Measurements from ENCODE around the gene XPC.

The XPC gene

DNA sequence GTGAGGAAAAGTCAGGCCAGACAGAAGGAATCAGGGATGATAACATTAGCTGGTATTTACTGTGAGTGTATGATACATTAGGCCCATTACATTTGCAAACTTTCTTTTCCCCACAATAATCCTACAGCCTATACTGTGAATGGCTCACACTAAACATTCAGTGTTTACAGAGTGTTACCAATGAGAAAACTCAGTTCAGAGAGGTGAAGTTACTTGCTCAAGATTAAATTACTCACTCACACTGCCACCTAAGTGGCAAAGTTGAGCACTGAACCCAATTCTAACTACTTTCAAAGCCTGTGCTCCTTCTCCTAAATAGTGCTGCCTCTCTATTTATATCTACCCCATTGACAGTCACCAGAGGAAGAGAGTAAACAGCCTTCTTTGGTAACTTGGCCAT lies 8.5 kb downstream of the XPC start:
- DNase-seq (ENCODE audit: low read depth), result no peak

DNA sequence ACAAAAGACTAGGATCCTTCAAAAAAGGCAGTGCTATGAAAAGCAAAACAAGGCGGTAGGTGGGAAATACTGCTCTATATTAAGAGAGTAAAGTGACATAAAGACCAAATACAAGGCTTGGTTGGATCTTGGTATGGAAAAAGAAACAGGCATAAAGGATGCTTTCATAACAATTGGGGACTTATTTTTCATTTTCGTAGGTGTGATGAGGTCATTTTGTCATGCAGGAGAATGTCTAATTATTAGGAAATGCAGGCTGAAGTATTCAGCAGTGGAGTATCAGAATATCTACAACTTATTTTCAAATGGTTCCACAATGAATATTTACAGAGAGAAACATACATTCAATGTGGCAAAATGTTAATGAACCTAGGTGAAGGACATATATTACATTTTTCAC lies 9.0 kb downstream of the XPC start:
- no peak for DNase-seq (ENCODE audit: low read depth)

DNA sequence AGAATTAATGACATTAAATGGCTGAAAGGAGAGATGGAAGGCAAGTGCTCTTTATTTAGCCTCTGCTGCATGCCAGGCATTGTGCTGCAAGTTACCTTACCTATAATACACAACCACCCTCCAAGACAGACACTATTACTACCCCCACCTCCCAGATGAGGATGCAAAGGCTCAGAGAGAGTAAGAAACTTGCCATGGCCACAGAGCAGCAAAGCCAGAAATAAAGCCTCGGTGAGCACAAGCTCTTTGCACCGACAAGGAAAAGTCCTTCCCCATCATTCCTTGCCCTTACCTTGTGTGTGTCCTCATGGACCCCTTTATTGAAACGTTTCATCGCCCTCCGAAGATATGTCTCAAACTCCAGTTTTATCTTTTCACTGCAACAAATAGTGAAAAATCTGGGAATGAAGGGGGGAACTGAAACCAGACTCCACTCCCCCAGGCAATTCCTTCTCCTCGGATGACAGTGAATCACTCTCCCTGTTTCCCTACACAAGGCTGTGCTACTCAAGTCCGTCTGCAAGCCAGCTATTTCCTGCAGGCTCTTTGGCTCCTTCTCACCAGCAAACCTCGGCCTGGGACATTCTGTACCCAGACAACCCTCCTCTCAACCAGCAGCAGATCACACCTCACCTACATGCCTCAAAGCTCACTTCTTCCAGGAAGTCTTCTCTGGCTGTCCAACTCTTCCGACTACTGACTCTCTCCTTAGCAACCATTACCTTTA lies 11.4 kb downstream of the XPC start:
- no peak for DNase-seq (ENCODE audit: low read depth)

DNA sequence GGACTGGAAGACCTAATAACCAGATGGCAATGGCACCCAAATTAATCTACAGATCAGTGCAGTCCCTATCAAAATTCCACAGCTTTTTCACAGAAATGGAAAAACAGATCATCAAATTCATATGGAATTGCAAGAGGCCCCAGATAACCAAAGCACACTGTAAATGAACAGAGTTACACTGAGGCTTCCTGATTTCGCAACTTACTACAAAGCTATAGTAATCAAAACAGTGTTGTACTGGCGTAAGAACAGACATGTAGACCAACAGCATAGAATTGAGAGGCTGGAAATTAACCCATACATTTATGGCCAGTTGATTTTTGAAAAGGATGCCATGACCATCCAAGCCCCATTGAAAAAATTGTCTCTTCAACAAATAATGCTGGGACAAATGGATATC lies 16.2 kb downstream of the XPC start:
- DNase-seq (ENCODE audit: low read depth), result no peak

DNA sequence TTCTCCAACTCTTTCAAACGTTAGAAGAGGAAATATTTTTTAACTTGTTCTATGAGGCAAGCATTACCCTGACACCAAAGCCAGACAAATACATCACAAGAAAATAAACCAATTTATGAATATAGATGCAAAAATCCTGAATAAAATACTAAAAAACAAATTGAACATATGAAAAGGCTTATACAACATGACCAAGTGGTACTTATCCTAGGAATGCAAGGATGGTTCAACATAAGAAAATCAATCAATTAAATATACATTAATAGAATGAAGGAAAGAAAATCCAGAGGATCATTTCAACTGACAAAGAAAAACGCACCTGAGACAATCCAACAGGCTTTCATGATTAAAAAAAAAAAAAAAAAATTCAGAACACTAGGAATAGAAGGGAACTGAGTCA lies 17.1 kb downstream of the XPC start:
- DNase-seq (ENCODE audit: low read depth), result no peak

DNA sequence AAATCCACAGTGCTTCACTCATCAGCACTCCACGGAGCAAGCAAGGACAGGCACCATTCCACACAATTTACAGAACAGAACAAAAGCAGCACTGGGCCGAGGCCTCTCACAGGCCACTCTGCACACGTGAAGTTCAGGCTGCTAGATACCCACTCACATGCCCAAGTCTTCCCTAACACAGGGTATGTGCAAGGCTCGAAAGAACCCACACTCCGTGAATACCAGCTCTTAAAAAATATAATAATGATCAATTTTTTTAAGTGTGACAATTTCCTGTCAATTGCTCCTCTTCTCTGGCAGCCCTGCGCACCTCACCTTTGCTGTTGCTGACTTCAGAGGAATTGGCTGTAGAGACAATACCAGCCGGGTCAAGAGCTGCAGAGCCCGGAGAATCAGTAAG lies 19.0 kb downstream of the XPC start:
- no peak for DNase-seq (ENCODE audit: low read depth)

DNA sequence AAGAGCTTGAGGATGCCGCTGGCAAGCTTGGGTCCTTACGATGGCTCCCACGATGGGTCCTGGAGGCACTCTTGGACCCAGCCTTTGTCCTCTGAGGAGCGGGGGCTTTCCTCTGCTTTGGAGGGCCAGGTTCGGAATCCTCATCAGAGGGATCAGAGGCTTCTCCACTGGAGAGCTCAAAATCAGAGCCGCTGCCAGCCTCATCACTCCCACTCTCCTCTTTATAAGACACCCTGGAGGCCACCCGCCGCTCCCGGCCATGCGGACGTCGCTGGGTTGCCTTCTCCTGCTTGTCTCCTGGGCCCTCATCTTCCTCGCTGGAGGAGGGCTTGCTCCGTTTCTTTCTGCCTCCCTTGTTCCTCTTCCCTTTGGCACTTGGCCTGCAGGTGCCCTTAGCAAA lies 20.0 kb downstream of the XPC start:
- no peak for DNase-seq (ENCODE audit: low read depth)

DNA sequence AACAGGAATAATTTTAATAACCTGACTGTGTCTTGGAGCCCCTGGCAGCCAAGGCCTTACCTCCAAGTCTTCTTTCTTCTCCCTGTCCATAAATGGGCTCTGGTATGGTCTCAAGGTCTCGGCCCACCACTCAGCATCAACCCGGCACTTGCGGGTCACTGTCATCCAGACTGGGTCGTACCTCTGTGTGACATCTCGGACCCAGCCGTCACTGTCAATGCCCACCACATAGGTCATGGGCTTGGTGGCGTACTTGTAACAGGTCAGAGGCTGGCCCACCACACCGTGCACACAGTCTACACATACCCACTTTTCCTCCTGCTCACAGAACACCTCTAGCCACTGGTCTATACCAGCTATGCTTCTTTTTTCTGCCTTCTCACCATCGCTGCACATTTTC lies 20.4 kb downstream of the XPC start:
- no peak for DNase-seq (ENCODE audit: low read depth)

DNA sequence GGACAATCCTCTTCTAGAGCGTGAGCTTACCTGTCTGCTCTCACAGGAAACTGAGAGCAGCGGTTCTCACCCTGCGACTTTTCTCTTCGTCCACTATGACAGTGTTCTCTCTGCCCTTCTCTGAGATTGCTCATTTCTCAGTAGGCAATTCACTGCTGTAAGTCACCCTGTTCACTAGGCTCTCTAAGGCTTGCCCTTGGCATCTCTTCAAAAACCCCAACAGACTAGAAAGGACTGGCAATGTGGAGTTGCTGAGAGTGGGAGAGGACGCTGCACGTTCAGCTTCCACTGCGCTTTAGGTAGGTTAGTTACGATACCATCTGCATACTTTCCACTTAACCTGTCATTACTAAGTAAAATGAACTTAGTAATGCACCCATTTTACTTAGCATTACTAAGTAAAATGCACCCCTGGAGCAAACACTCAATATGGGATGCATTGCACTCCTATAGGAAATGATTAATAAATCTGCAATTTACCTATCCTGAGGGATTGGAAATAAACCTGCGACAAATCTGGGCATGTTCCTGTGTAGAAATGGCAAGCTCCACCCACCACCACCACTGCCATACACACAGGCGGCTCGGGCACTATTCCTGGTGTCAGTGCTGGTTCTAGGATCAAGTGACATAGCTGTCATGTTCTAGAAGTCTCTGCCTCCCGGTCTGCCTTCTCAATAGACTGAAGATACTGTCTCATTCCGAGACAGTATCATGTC lies 21.4 kb downstream of the XPC start:
- DNase-seq (ENCODE audit: low read depth), result no peak

DNA sequence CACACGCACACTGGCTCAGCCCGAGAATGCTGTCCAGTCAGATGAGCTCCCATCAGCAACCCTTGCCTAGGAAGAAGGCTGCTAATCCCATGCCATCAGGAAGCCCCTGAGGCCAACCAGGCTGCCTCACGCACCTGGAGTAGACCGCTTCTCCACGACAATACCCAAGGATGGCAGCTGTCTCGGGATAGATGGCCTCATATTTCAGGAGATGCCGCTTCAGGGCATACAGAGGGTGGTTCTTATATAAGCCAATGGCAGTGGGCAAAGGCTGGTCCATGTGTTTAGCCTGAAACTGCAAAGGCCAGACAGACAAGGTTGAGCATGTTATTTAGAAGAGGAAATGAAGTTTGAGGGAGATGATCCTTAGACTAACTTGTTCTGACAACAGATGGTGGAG lies 22.2 kb downstream of the XPC start:
- no peak for DNase-seq (ENCODE audit: low read depth)

DNA sequence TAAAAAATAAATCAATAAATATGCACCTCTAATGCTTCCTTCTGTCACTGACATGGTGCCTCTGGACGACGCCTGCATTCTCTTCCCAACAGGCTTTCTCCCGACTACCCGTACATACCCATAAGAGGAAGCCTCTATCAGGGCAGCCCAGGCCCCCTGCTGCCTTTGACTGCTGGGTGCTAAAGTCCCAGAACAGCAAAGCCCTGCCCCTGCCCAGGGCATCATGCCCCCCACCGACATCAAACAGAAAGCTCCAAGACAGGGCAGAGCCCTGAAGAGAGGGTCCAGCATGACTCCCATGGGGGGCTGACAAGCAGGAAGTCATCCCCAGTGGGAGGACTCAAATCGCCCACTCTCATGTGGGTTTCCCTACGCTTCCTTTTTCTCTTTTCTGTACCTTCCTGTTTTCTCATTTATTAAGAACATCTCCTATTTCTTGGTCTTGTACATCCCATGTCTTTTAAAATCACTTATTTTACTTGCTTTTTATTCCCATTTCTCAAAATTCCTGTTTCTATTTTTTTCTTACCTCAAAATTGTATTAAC lies 23.4 kb downstream of the XPC start:
- DNase-seq (ENCODE audit: low read depth), result no peak

DNA sequence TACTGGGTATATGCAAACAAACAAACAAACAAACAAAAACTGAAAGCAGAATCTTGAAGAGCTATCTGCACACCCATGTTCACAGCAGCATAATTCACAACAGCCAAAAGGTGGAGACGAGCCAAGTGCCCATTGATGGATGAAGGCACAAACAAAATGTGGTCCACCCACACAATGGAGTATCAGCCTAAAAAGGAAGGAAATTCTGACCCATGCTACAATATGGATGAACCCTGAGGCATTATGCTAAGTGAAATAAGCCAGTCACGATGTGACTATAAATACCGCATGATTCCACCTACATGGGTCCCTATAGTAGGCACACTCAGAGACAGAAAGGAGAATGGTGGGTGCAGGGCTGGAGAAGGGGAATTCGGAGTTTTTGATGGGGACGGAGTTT lies 24.1 kb downstream of the XPC start:
- no peak for DNase-seq (ENCODE audit: low read depth)

DNA sequence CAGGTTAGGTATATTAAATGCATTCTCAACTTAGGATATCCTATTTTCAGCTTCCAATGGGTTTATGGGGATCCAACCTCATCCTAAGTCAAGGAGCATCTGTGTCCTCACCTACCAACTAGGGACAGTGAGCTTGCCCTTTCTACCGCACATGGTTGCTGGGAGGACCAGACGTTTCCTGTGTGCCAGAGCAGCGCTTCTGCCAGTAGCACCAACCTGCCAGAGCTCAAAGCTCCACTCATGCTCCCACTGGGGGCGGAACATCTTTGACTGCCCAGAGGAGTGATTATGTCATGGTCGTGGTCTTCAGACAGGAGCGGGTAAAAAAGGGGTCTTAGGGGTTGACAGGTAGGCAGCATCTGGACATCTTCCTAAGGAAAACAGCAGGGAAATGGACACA lies 24.7 kb downstream of the XPC start:
- DNase-seq (ENCODE audit: low read depth), result no peak

DNA sequence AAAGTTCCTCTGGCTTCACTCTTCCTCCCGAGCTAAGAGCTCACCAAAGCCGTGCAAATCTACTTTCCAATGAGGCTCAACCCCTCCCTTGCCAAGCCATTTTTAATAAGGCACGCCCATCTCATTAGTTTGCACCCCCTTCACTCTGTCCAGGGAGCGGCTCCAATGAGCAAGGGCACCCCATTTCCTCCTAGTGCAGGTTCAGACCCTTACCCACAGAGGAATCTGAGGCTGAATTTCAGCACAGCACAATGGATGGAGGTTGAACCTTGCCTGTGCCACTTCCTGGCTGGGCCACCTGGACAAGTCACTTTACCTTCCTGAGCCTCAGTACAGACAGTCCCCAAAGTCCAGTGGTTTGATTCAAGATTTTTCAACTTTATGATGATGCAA lies 25.4 kb downstream of the XPC start:
- DNase-seq (ENCODE audit: low read depth), result no peak

DNA sequence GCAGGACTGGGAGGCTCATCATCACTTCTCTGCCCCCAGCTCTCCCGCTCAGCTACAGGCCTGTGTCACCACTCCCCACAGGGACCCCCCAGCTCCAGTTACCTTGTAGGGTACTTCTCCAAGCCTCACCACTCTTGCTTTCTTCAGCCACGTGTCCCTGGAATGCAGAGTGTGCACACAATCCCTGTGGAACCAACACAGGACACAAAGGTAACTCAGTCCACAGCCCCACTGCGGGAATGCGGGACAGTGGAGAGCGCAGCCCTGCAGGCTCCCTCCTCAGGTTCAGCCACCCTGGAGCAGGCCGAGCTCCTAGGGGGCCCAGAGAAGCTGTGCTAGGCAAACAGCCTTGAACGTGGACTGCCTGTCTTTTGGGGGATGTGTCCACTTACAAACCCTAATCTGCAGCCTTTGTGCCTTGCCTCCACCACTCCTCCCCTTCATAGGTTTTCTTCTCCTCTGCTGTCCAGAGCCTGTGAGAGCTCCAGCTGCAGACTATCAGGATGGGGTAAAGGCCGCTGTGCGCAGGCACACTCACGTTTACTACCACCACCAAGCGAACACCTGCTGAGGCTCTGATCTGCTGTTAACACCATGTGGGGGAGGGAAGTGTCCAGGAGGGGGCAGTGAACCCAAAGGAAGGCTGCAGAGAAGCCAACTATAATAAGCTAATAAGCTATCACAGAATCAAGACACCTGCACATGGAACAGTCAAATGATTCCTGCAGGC lies 26.0 kb downstream of the XPC start:
- no peak for DNase-seq (ENCODE audit: low read depth)

DNA sequence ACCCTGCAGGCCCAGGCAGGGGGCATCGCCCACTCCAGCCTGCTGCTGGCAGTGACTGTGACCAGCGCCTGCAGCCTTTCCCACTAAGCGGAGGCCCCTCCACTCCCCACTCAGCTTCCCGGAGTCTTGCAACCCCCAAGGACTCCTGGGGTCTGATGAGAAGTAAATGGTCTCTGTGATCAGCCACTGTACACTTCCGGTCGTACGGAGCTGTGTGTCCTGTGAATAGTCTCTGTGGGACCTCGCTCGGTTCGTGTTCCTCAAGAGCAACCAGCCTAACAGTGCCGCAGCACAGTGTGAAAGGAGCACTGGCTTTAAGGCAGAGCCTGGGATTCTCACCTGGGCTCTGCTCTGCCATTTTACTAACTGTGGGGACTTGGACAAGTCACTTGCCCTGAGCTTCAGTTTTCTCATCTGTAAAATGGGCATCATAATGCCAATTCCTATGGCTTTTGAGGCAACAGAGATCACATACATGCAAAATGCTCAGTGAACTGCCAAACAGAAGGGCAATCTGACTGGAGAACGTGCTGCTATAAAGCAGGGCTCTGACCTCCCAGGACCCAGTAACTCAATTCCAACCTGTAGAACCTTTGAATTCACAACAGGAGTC lies 26.8 kb downstream of the XPC start:
- DNase-seq (ENCODE audit: low read depth), result no peak

DNA sequence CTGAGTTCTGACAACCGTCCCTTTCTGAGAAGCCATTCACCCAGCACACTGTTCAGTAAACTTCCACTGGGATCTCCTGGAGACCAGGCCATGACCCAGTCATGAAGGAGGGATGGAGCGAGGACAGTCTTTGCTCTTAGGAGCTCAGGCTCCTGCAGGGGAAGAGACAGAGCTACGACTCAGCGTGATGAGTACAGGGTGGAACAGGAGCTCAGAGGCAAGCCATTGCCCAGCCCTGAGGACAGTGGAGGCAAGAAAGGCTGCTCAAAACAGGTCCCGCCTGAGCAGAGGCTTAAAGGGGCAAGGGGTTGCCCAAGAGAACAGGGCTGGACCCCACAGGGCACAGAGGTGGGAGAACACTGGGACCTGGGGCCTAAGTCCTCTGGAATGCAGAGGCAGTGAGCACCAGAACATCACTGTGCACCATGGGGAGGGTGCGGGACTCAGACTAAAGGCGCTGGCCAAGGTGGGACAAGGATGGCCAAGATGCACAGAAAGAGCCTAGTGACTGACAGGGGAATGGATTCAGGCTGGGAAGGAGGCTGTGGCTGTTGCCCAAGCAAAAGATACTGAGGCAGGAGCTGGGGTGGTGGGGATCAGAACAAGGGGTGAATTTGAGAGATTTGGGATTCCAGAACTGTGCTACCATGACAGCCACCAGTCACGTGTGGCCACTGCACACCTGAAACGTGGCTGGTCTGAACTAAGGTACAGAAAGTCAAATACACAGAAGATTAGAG lies 27.7 kb downstream of the XPC start:
- DNase-seq (ENCODE audit: low read depth), result no peak

DNA sequence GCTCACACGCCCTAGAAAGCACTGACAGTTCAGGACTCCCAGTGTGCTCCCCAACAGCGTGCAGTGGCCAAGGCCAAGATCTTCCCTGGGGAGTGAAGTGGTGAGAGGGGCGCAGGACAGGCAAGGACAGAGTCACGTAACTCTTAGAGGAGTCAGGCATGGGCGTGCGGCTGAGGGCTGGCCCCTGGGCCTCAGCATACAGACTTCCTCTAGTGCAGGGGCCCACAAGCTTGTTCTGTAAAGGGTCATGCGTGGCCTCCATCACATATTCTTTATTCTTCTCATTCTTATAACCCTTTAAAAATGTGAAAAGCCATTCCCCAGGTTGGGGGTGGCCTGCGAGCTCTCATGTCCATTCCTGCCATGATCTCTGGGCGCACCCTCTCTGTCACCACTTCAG lies 28.3 kb downstream of the XPC start:
- DNase-seq (ENCODE audit: low read depth), result no peak

DNA sequence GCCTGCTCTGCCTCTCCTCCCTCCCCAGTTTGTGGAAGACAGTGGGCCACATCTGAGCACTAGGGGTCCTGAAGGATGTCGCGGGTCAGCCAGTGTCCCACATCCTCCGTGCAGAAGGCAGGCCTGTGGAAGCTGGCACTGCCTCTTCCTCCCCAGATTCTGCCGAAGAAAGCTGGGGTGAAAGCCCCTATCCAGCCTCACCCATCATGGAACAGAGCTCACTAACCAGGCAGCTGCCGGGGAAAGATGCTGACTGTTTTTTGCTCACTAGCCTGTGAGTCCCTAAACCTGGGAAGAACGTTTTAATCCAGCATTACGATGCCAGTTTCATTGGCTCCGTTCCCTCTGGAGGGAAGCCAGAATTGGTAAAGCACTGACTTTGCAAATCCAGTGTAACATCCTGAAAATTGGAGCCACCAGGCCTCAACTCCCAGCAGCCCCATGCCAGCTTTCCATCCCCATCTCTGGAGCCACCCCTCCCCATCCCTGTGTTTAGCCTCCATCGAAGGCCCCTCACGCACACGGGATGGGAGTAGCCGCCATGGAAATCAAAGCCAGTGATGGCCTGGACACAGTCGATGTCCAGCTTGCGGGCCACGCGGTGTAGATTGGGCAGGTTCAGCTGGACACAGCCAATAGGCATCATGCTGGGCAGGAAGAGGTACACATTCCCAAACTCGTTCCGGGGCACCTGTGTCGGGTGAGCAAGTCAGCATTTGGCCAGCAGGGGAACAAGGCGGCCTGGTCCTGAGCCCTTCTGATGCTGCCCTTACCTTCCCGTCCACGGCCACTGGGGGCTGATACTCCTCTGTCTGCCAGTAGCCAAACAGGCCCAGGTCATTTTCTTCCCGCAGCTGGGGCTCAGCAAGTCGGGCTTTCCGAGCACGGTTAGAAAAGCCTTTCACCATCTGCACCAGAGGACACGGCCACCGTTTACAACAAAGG lies 30.1 kb downstream of the XPC start:
- no peak for DNase-seq (ENCODE audit: low read depth)

DNA sequence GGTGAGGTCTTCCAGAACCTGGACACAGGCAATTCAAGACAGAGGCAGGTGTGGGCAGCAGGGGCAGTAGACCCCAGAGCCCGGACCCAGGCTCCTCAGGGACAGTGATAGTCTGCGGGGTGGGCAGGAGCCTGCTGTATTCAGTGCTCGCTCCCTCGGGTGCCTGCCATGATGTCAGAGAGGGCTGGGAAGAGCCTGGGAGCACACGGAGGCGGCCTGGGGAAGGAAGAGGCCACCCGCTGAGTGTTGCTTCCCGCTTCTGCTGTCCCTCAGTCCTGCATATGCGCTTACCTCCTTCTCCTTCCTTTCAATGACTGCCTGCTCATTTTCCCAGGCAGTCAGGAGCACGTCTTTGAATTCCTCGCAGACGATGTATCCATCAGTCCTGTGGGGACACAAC lies 30.8 kb downstream of the XPC start:
- no peak for DNase-seq (ENCODE audit: low read depth)

DNA sequence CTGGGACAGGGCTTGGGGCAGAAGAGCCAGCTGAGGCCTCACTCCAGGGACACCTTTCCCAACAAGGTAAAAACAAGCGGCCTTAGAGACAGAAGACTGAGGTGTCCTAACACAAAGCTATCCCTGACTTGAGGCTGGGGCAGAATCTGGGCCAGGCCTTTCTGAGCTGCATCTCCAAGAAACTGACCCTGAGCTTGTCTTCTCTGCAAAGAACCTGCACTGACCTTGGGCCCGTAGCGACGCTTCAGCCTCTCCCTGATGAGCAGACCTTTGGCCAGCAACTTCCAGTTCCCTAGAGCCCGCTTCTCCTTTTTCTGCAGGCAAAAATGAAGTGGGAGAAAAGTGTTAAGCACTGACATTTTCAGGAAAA lies 31.4 kb downstream of the XPC start:
- DNase-seq (ENCODE audit: low read depth), result no peak

All from HS-5 (cell line).